Epidermal melanocyte (primary cell): ENCODE measurements around the gene ADAT2.

Experiments used
- DNase-seq: peaks from one replicate; pipeline ENCODE4 v3.0.0; 2011; ENCODE audit warnings: low spot score; ENCODE audit not compliant: insufficient read length

The ADAT2 gene

DNA sequence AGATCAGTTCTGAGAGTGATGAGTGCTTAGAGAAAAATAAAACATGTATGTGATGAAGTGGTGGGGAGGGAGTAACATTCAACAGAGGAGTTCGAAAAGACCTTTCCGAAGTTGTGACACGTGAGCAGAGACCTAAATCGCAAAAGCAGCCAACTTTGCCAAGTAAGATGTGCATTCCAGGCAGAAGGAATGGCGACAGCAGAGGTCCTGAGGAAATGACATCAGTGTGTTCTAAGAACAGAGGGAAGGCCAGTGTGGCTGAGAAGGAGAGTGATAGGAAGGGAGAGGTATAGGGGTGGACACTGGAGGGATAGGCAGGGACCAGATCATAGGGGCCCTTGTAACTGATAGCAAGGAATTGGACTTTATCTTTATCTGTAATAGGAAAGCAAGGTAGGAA, 51.3 kb downstream of the ADAT2 start:
- no peak for DNase-seq

DNA sequence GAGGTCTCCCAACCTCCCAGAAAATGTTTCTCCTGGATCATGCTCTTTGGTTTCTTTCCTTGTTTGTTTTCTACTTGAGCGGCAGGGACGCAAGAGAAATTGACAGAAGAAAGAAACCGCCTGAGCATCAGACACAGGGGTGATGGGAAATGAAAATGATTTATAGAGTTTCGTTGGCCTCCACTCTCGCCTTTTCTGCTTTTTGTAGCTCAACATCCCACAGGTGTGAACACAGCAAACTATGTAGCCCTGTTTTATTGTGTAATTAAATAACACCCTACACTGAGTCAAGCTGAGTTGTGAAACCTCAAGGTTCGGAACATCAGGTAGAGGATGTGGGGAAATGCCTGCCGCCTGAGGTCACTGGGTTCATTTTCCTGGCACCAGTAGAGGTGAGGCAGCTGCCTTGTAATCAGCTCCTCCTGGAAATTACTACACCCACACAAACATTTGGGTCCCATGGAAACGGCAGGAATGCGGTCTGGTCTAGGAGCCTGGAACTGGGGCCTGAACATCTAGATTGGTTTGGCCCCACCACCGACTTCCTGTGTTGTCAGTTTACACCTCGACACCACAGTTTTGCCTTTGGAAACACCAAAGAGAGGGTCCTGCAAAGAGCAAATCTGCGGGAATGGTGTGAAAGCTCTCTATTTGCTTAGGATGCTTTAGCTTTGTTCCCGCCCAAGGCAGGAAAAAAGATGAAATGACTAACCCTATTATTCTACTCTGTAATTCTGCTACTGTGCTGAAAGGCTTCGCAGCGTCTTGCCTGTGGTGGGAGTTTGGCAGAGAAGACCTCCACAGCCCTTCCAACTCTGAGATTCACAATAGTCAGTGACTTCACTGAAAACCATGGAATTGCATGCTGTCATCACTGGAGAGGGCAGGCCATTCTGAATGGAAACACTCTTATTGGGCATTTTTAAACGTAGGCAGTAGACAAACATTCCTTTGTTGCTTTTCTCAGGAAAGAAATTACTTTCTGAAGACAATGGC, 53.0 kb downstream of the ADAT2 start:
- no peak for DNase-seq

DNA sequence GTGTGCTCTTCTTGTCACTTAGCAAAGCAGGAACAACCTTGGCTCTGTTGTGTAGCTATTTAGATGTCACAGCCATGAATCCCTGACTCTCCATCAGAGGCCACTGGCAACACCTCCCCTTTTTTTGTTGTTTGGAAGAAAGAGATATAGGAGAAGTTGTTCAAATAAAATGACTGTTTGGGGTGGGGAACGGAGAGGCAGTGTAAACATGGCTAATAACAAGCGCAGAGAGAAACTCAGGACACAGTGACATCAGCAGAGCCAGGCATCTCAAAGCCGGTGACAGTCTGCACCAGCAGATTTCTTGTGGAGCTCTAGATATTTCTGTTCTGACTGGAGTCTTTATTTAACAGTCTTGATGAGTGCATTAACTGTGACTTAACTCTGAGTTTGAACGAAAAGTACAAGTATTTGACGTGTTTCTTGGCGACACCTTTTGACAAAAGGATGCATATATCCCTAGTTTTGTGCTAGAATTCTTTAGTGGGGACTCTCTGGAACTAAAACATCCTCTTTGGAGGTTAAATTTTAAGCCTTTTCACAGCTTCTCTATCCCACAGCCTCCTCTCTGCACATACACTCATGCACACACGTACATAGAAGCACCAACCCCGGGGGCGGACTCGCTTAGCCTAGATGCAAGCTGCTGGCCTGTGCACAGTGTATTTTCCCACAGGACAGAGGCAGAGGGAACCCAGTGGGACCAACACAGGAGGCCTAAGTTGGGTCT, 53.8 kb downstream of the ADAT2 start:
- no peak for DNase-seq

GRCh38 chr6:143395699-143396098, 54.8 kb downstream of the ADAT2 start:
- no peak for DNase-seq

GRCh38 chr6:143394389-143394788, 56.1 kb downstream of the ADAT2 start:
- DNase-seq = no peak

DNA sequence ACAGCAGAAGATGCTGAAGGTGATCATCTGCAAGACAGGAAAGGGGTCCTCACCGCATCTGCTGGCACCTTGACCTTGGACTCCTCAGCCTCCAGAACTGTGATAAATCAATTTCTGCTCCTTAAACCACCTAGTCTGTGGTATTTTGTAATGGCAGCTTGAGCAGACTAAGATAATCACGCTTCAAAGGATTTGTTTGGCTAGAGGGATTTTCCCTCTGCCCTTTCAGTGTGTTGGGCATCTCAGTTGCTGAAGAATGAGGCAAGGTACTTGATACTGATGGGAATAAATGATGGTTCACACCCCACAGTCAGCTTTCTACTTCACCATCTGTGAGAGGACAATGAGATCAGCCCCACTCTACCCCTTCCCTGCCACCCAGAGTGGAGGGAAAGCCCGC, 60.2 kb downstream of the ADAT2 start:
- DNase-seq = no peak

DNA sequence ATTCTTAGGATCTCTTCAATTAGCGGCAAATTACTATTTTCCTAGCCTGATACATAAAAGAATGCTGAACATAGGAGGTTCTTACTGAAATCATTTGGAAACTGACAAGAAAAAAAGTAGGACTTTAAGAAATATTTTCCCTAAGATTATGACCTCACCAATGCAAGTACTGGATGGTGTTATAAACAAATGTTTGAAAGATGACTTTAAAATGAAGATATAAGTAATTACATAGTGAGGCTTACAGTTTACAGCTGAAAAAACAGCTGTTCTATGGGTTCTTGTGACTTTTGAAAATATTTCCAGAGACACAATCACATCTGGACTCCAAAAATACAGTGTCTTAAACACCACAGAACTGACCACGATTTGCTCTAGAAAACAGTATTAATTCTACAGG, 64.9 kb downstream of the ADAT2 start:
- DNase-seq = no peak

- DNase-seq = no peak
Measured at GRCh38 chr6:143376861-143377260, 73.6 kb downstream of the ADAT2 start.

DNA sequence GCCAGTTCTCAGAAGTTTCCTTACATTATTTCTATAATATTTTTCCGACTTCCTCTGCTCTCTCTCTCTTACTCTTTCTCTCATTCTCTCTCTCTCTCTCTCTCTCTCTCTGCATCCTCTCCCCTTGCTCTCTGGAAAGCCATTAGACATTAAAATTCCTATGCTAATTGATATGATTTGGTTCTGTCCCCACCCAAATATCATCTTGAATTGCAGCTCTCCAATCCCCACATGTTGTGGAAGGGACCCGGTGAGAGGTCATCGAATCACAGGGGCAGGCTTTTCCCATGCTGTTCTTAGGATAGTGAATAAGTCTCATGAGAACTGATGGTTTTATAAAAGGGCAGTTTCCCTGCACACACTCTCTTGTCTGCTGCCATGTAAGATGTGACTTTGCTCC, 74.1 kb downstream of the ADAT2 start:
- DNase-seq = no peak

DNA sequence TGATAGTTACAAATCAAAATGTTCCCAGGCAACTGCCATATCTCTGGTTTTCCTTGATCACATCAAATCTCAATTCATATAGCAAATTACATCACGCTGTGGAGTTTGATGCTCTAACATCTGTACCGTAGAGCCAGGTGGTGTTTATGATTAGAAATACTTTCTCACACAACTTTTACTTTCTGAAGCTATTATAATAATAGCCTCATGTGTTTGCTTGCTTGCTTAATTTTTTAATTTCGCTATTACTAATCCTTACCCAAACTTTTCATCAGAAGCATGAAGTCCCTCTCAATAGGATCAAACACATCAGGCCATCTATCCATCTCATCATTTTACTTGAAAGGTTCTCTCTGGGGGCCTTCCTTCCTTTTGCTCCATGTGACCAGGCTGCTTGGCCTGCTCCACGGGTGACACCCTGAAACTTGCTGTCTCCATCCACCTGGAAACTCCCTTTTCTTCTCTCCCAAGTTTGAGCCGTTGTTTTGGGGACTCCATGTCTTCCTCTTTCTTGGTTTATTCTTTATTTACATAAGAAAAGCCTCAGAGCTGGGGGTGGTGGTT, 75.4 kb downstream of the ADAT2 start:
- no peak for DNase-seq

DNA sequence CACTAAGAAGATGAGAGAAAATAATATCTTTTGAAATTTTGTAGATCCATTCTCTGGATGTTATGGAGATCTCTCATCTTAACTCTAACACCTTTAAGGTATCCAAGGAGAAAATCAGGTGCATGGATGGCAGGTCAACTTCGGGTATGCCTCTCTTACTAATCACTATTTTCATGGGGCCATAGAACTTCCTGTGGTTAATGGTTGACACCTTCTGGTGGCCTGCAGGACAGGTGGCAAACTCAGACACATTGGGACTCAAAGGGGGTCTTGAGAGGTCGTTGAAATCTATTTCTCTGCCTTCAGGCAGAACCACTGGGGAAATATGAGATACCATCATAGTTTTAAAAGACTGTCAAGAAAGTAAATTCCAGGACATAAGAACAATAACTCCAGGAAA, 76.5 kb downstream of the ADAT2 start:
- DNase-seq = no peak
